Keratinocyte (primary cell): ENCODE measurements around the gene RRBP1. TPM values are rescaled to one million over a fixed set of nuclear protein-coding genes. Genes with fewer than 3 reads are reported as not detected.
A peak's percentile ranks its signal among the peaks of the same experiment; 100 is the strongest.

Experiments
- DNase-seq: peaks from one replicate; pipeline ENCODE4 v3.0.0-alpha.2; 2011; ENCODE audit warnings: low read depth, missing footprints, low spot score
- FAIRE-seq: peaks from 2 replicates; lab custom pipeline; 2011; peaks lifted over from hg19 to GRCh38; lab: Jason Lieb, UNC
- H2AFZ ChIP-seq: 2 replicates; pipeline ENCODE4 v1.6.0; 2012; ENCODE audit warnings: low read length, control low read depth, inconsistent platforms; ENCODE audit not compliant: control insufficient read depth
- H3K27ac ChIP-seq: 2 replicates; pipeline ENCODE4 v1.5.1; 2011; ENCODE audit warnings: low read length; ENCODE audit not compliant: control insufficient read depth, insufficient read depth
- H3K27me3 ChIP-seq: 3 replicates; pipeline ENCODE4 v1.6.0; 2011; ENCODE audit warnings: low read length; ENCODE audit not compliant: control insufficient read depth, insufficient read depth; ENCODE audit errors: extremely low read depth
- H3K36me3 ChIP-seq, 2 experiments: 2 replicates in 1 of 2; 3 replicates in 1 of 2; pipeline ENCODE4 v1.5.1; 2011; ENCODE audit warnings: low read length in 2 of 2, mild to moderate bottlenecking in 1 of 2; ENCODE audit not compliant: control insufficient read depth in 2 of 2, insufficient read depth in 2 of 2; ENCODE audit errors: extremely low read depth in 1 of 2
- H3K4me1 ChIP-seq: 3 replicates; pipeline ENCODE4 v1.5.1; 2011; ENCODE audit warnings: low read length; ENCODE audit not compliant: control insufficient read depth, insufficient read depth; ENCODE audit errors: extremely low read depth
- H3K4me2 ChIP-seq: 3 replicates; pipeline ENCODE4 v1.6.0; 2011; ENCODE audit warnings: low read depth, low read length; ENCODE audit not compliant: control insufficient read depth, insufficient read depth; ENCODE audit errors: extremely low read depth
- H3K4me3 ChIP-seq, 3 experiments: fragments of 200-600 bp in 1 of 3; sonication (generic) in 1 of 3; 2 replicates in 2 of 3; 3 replicates in 1 of 3; pipeline ENCODE4 v1.5.1; 2011 to 2016; ENCODE audit warnings: low read length in 3 of 3, mild to moderate bottlenecking in 3 of 3, control low read depth in 2 of 3, inconsistent platforms in 1 of 3, low read depth in 1 of 3, mixed read lengths in 1 of 3, mixed run types in 1 of 3, moderate library complexity in 1 of 3; ENCODE audit not compliant: control insufficient read depth in 2 of 3, insufficient read depth in 2 of 3; ENCODE audit errors: extremely low read depth in 1 of 3
- H3K79me2 ChIP-seq: 2 replicates; pipeline ENCODE4 v1.6.0; 2012; ENCODE audit warnings: low read length; ENCODE audit not compliant: control insufficient read depth, insufficient read depth
- H3K9ac ChIP-seq: 3 replicates; pipeline ENCODE4 v1.6.0; 2011; ENCODE audit warnings: low read length; ENCODE audit not compliant: control insufficient read depth, insufficient read depth; ENCODE audit errors: extremely low read depth
- H3K9me1 ChIP-seq: 3 replicates; pipeline ENCODE4 v1.6.0; 2011; ENCODE audit warnings: low read length; ENCODE audit not compliant: control insufficient read depth, insufficient read depth; ENCODE audit errors: extremely low read depth
- H3K9me3 ChIP-seq: 2 replicates; pipeline ENCODE4 v1.5.1; 2012; ENCODE audit warnings: low read depth, low read length; ENCODE audit not compliant: control insufficient read depth
- H4K20me1 ChIP-seq: 3 replicates; pipeline ENCODE4 v1.6.0; 2011; ENCODE audit warnings: low read length; ENCODE audit not compliant: control insufficient read depth, insufficient read depth; ENCODE audit errors: extremely low read depth
- CTCF ChIP-seq, 3 experiments: IDR thresholded peaks in 1 of 3; conservative IDR thresholded peaks in 1 of 3; optimal IDR thresholded peaks in 1 of 3; 2 replicates in 2 of 3; 3 replicates in 1 of 3; pipeline versions ENCODE3 to v1.5.1; 2011; ENCODE audit warnings: low read length in 3 of 3, mild to moderate bottlenecking in 3 of 3, moderate library complexity in 2 of 3, control low read depth in 1 of 3, inconsistent platforms in 1 of 3; ENCODE audit not compliant: insufficient read depth in 2 of 3; ENCODE audit errors: extremely low read depth in 1 of 3
- EZH2 ChIP-seq: IDR thresholded peaks from one replicate; pipeline ENCODE4 v1.6.1; 2012; ENCODE audit warnings: inconsistent platforms, mild to moderate bottlenecking, low read length, moderate library complexity
- dilution Hi-C: fragments of 300-500 bp; cut with MboI; formaldehyde crosslinking; loops from one replicate; pipeline ENCODE4 v1.7.0; 2020; ENCODE audit warnings: low sequenced_read_pairs; ENCODE audit not compliant: extremely low pct_ligation_motif_present
- polyA plus RNA-seq, 5 experiments: library from polyadenylated mRNA; depleted of rRNA in 3 of 5; stranded (reverse) in 3 of 5; stranded (forward) in 1 of 5; unstranded in 1 of 5; fragments of >200 nt; gene quantifications; 1 replicate in 1 of 5; 2 replicates in 3 of 5; 3 replicates in 1 of 5; pipeline versions ENCODE4 v1.2.1 to v1.2.3, GENCODE V29; 2011 to 2012; ENCODE audit warnings: missing spikeins in 2 of 5, low read depth in 1 of 5, low replicate concordance in 1 of 5

The RRBP1 gene
- polyA plus RNA-seq, 1 donor (not counting 4 experiments of a cell fraction or from before 2014, with no cell fraction given) = 43.9 TPM

- dilution Hi-C loops = no loop called here
Observed at GRCh38 chr20:17679941-17680835, 1.9 kb downstream of the RRBP1 start.

GRCh38 chr20:17678886-17679285 lies 3.2 kb downstream of the RRBP1 start:
- Histone ChIP-seq H3K9me1 (no peaks in the 10 kb centered on the region), H2AFZ (no peak overlapping the region), H3K9ac (no peak overlapping the region), H3K27ac (no peak overlapping the region), H4K20me1 (peaks cover 19% of the 10 kb centered on the region), H3K36me3 (peaks cover 12 to 29% of the 10 kb centered on the region in 2 experiments), H3K4me1 (peaks cover 16% of the 10 kb centered on the region), H3K27me3 (peaks cover 3% of the 10 kb centered on the region), H3K4me3 (no peak overlapping the region), H3K79me2 (peaks cover 70% of the 10 kb centered on the region), H3K4me2 (no peak overlapping the region), H3K9me3 (no peaks in the 10 kb centered on the region)
- dilution Hi-C loops = no loop called here
- FAIRE-seq = no peak
- no peak for DNase-seq
- no peak for TF ChIP-seq EZH2
- TF ChIP-seq CTCF (optimal IDR thresholded peaks at IDR 0.05 in 1 of 3, IDR thresholded peaks at IDR 0.05 in 1 of 3, conservative IDR thresholded peaks at IDR 0.05 in 1 of 3; ENCODE audit: extremely low read depth in 1 of 3, insufficient read depth in 2 of 3, low read length in 3 of 3) = no peak

More at GRCh38 chr20:17679941-17680835, 1.9 kb downstream of the RRBP1 start:
- Histone ChIP-seq H3K4me1 (peaks cover 16% of the 10 kb centered on the region), H2AFZ (no peak overlapping the region), H3K9me1 (no peaks in the 10 kb centered on the region), H3K27ac (peak overlapping the region; percentile 68), H4K20me1 (peaks cover 13% of the 10 kb centered on the region), H3K4me2 (peak overlapping the region; percentile 90), H3K79me2 (peaks cover 57% of the 10 kb centered on the region), H3K9ac (peak overlapping the region; percentile 87), H3K4me3 (peak overlapping the region; percentile 66 to 90 (median 69)), H3K9me3 (no peaks in the 10 kb centered on the region), H3K36me3 (peaks cover 10 to 29% of the 10 kb centered on the region in 2 experiments), H3K27me3 (peaks cover 15% of the 10 kb centered on the region)
- FAIRE-seq (peak; percentile 83), DNase-seq (no peak)
- TF ChIP-seq CTCF (optimal IDR thresholded peaks at IDR 0.05 in 1 of 3, IDR thresholded peaks at IDR 0.05 in 1 of 3, conservative IDR thresholded peaks at IDR 0.05 in 1 of 3; ENCODE audit: extremely low read depth in 1 of 3, insufficient read depth in 2 of 3, low read length in 3 of 3) (peak in 1 of 3 experiments; percentile 0), EZH2 (no peak)
